ENCODE results near the gene YIF1A. TPM values are rescaled to one million over a fixed set of nuclear protein-coding genes. Genes with fewer than 3 reads are reported as not detected.

Gene YIF1A
- polyA plus RNA-seq, 3 donors, result 50.0 to 81.1 (median 63.8) TPM

GRCh38 chr11:66284526-66285078 is 4.3 kb downstream of the YIF1A start:
- Mint-ChIP-seq H3K9me3 (peaks cover 0 to 2% (median under 1%) of the 10 kb centered on the region in 7 donors), H3K27ac (no peak overlapping the region), H3K36me3 (peaks cover 6 to 15% of the 10 kb centered on the region in 2 donors), H3K4me1 (peaks cover 35% of the 10 kb centered on the region), H3K27me3 (ENCODE audit: low read depth in 3 of 3) (peaks cover 11 to 19% (median 12%) of the 10 kb centered on the region in 3 donors), H3K4me3 (no peak overlapping the region)
- 92% methylated on average over 13 of the region's 16 CpGs for WGBS (ENCODE audit: insufficient coverage)
- Histone ChIP-seq H3K27ac (ENCODE audit: low read depth in 1 of 2, low read length in 2 of 2) (no peak overlapping the region), H2AFZ (ENCODE audit: insufficient read depth, low read depth, low read length, poor library complexity, severe bottlenecking) (no peak overlapping the region), H3K36me3 (replicated peaks in 1 of 2; ENCODE audit: control insufficient read depth in 1 of 2, insufficient read depth in 2 of 2, low read length in 2 of 2) (peaks cover 3 to 14% of the 10 kb centered on the region in 2 donors), H3K4me2 (replicated peaks; ENCODE audit: extremely low read depth, low read length, poor library complexity, severe bottlenecking) (no peak overlapping the region), H4K20me1 (ENCODE audit: insufficient read depth, low read length) (peaks cover 30% of the 10 kb centered on the region), H3K79me2 (ENCODE audit: insufficient read depth, low read length) (no peaks in the 10 kb centered on the region), H3K4me1 (ENCODE audit: control insufficient read depth in 1 of 2, insufficient read depth in 2 of 2, low read length in 2 of 2) (peaks cover 28 to 40% of the 10 kb centered on the region in 2 donors), H3K4me3 (replicated peaks in 1 of 3; ENCODE audit: low read depth in 2 of 3, low read length in 3 of 3) (no peak overlapping the region), H3K9me3 (replicated peaks in 1 of 2; ENCODE audit: control insufficient read depth in 1 of 2, insufficient read depth in 1 of 2, low read length in 2 of 2) (no peaks in the 10 kb centered on the region), H3K9ac (ENCODE audit: insufficient read depth, low read length, poor library complexity, severe bottlenecking) (no peak overlapping the region), H3K27me3 (ENCODE audit: control insufficient read depth in 2 of 2, insufficient read depth in 2 of 2, low read length in 2 of 2) (peaks cover 0 to 6% of the 10 kb centered on the region in 2 donors)
- no peak for DNase-seq
- TF ChIP-seq, protein P1, sequence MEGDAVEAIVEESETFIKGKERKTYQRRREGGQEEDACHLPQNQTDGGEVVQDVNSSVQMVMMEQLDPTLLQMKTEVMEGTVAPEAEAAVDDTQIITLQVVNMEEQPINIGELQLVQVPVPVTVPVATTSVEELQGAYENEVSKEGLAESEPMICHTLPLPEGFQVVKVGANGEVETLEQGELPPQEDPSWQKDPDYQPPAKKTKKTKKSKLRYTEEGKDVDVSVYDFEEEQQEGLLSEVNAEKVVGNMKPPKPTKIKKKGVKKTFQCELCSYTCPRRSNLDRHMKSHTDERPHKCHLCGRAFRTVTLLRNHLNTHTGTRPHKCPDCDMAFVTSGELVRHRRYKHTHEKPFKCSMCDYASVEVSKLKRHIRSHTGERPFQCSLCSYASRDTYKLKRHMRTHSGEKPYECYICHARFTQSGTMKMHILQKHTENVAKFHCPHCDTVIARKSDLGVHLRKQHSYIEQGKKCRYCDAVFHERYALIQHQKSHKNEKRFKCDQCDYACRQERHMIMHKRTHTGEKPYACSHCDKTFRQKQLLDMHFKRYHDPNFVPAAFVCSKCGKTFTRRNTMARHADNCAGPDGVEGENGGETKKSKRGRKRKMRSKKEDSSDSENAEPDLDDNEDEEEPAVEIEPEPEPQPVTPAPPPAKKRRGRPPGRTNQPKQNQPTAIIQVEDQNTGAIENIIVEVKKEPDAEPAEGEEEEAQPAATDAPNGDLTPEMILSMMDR (IDR thresholded peaks at IDR 0.05), result no peak
- intact Hi-C loops (cut with micrococcal nuclease), result no loop called here

DNA sequence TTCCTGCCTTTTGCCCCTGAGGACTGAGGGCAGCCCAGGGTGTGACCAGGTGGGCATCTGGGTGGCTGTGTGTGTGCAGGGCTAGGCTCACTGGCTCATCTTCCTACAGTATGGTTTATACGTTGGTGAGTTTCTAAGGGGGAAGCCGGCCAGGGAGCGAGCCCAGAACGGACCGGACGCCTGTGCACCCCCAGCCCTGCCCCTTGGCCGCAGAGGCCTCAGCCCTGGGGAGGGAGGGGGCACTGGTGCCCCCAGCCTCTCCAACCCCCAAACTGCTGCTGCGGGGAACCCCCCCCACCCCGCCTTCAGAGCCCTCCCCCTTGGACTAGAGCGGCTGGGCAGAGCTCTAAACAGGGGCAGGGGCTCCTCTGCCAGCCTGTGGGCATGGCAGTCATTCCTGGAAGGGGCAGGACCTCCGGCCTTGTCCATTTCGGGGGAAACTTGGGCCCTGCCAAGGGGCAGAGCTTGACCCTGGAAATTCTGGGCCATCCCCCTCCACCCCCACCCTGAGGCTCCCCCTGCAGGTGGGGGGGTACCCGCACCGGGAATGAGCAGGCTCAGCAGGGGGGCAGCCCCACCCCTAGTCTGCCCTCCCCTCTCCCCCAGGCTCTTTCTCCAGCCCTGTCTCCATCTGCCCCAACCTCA is 5.4 kb downstream of the YIF1A start:
- H3K4me1 ChIP-seq (ENCODE audit: control insufficient read depth in 1 of 2, insufficient read depth in 2 of 2, low read length in 2 of 2), result peaks cover 23 to 35% of the 10 kb centered on the region in 2 donors
- H3K9me3 Mint-ChIP-seq, result peaks cover 0 to 7% (median 2%) of the 10 kb centered on the region in 7 donors
- H3K4me2 ChIP-seq (replicated peaks; ENCODE audit: extremely low read depth, low read length, poor library complexity, severe bottlenecking), result no peak overlapping the region
- H3K4me3 Mint-ChIP-seq, result no peak overlapping the region
- no peak overlapping the region for H3K9ac ChIP-seq (ENCODE audit: insufficient read depth, low read length, poor library complexity, severe bottlenecking)
- peak overlapping the region in 1 of 7 donors; percentile 70 for H3K27ac Mint-ChIP-seq
- peaks cover 10 to 17% of the 10 kb centered on the region in 2 donors for H3K36me3 Mint-ChIP-seq
- intact Hi-C loops (cut with micrococcal nuclease), result loop anchor here (2.0 kb wide), 1 partner anchor 61 kb away; no protein-coding TSS in a partner anchor
- peaks cover 20 to 24% (median 22%) of the 10 kb centered on the region in 3 donors for H3K27me3 Mint-ChIP-seq (ENCODE audit: low read depth in 3 of 3)
- no peaks in the 10 kb centered on the region for H3K9me3 ChIP-seq (replicated peaks in 1 of 2; ENCODE audit: control insufficient read depth in 1 of 2, insufficient read depth in 1 of 2, low read length in 2 of 2)
- H3K4me1 Mint-ChIP-seq, result peaks cover 33% of the 10 kb centered on the region
- H3K27me3 ChIP-seq (ENCODE audit: control insufficient read depth in 2 of 2, insufficient read depth in 2 of 2, low read length in 2 of 2), result peaks cover 3 to 14% of the 10 kb centered on the region in 2 donors
- H3K4me3 ChIP-seq (replicated peaks in 1 of 3; ENCODE audit: low read depth in 2 of 3, low read length in 3 of 3), result no peak overlapping the region
- TF ChIP-seq, protein P1 (IDR thresholded peaks at IDR 0.05), result no peak
- no peaks in the 10 kb centered on the region for H3K79me2 ChIP-seq (ENCODE audit: insufficient read depth, low read length)
- WGBS (ENCODE audit: insufficient coverage), result 77% methylated on average over 4 of the region's 14 CpGs
- no peak overlapping the region for H3K27ac ChIP-seq (ENCODE audit: low read depth in 1 of 2, low read length in 2 of 2)
- DNase-seq, result no peak
- H3K36me3 ChIP-seq (replicated peaks in 1 of 2; ENCODE audit: control insufficient read depth in 1 of 2, insufficient read depth in 2 of 2, low read length in 2 of 2), result peaks cover 3 to 14% of the 10 kb centered on the region in 2 donors
- no peak overlapping the region for H2AFZ ChIP-seq (ENCODE audit: insufficient read depth, low read depth, low read length, poor library complexity, severe bottlenecking)
- H4K20me1 ChIP-seq (ENCODE audit: insufficient read depth, low read length), result peaks cover 40% of the 10 kb centered on the region
